Activated CD8-positive, alpha-beta memory T cell treated with anti-CD3 and anti-CD28 coated beads for 4 hours (primary cell): ENCODE results near the gene HPN.
"Not testable (repeated sequence)": the region's sequence is repeated elsewhere in the genome, so short reads cannot be mapped to it uniquely, and the experiment has no call there.

Experiments
- DNase-seq, 2 donors: peaks; one replicate each; pipeline ENCODE4 v3.0.0-alpha.2; 2020; ENCODE audit warnings: low read depth in 2 of 2

Gene HPN

GRCh38 chr19:35027851-35028599, 13.5 kb upstream of the HPN start:
- DNase-seq: no peak

- not testable (repeated sequence) for DNase-seq
Observed at GRCh38 chr19:35028600-35028885, 13.0 kb upstream of the HPN start.

- DNase-seq: not testable (repeated sequence)
Observed at GRCh38 chr19:35029275-35029736, 12.2 kb upstream of the HPN start.

GRCh38 chr19:35029737-35030256, 11.7 kb upstream of the HPN start:
- no peak for DNase-seq

GRCh38 chr19:35030257-35031071, 11.1 kb upstream of the HPN start, which contains the start of gene SCN1B:
TSS of gene SCN1B (plus strand) at chr19:35030470. CDS start at chr19:35030821, 351 bp downstream.
- peak; percentile 39 to 48 for DNase-seq

- no peak for DNase-seq
Observed at GRCh38 chr19:35031072-35031881, 10.2 kb upstream of the HPN start.

- no peak for DNase-seq
Observed at GRCh38 chr19:35032356-35032865, 9.1 kb upstream of the HPN start.

- no peak for DNase-seq
Observed at GRCh38 chr19:35033067-35034004, 8.2 kb upstream of the HPN start.

- DNase-seq: no peak
Observed at GRCh38 chr19:35034005-35034502, 7.5 kb upstream of the HPN start.

- no peak for DNase-seq
Observed at GRCh38 chr19:35034588-35035382, 6.7 kb upstream of the HPN start.

GRCh38 chr19:35037716-35038622, 3.6 kb upstream of the HPN start:
- no peak for DNase-seq

GRCh38 chr19:35038623-35039512, 2.7 kb upstream of the HPN start:
- DNase-seq: no peak

- DNase-seq: no peak
Observed at GRCh38 chr19:35039881-35040825, 1.4 kb upstream of the HPN start.

GRCh38 chr19:35040826-35041547, 534 bp upstream of the HPN start:
- no peak for DNase-seq

GRCh38 chr19:35042056-35042730, 672 bp downstream of the HPN start:
- no peak for DNase-seq
